DND-41 (cell line): Measurements from ENCODE around the gene C16orf78.

ENCODE experiments used
- CTCF ChIP-seq: IDR thresholded peaks from 2 replicates; pipeline ENCODE4 v1.5.1; 2012; ENCODE audit warnings: borderline replicate concordance, low read length, moderate library complexity, mild to moderate bottlenecking; ENCODE audit not compliant: poor library complexity, severe bottlenecking; ENCODE audit errors: extremely low read depth
- EZH2 ChIP-seq: IDR thresholded peaks from 3 replicates; pipeline ENCODE4 v1.6.1; 2012; ENCODE audit warnings: borderline replicate concordance, low read depth, mild to moderate bottlenecking, moderate library complexity, low read length, inconsistent platforms; ENCODE audit not compliant: severe bottlenecking

- peak; percentile 97 for TF ChIP-seq CTCF
- TF ChIP-seq EZH2: no peak
These were observed 34.4 kb downstream of the C16orf78 start for GRCh38 chr16:49407873-49408550.
